Measurements from ENCODE around the gene LYVE1. TPM values are rescaled to one million over a fixed set of nuclear protein-coding genes. Genes with fewer than 3 reads are reported as not detected.

The LYVE1 gene, protein sequence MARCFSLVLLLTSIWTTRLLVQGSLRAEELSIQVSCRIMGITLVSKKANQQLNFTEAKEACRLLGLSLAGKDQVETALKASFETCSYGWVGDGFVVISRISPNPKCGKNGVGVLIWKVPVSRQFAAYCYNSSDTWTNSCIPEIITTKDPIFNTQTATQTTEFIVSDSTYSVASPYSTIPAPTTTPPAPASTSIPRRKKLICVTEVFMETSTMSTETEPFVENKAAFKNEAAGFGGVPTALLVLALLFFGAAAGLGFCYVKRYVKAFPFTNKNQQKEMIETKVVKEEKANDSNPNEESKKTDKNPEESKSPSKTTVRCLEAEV
- under 1 TPM in 2 of 3 donors, not detected in 1; 0.27 to 0.33 TPM for total RNA-seq

DNA sequence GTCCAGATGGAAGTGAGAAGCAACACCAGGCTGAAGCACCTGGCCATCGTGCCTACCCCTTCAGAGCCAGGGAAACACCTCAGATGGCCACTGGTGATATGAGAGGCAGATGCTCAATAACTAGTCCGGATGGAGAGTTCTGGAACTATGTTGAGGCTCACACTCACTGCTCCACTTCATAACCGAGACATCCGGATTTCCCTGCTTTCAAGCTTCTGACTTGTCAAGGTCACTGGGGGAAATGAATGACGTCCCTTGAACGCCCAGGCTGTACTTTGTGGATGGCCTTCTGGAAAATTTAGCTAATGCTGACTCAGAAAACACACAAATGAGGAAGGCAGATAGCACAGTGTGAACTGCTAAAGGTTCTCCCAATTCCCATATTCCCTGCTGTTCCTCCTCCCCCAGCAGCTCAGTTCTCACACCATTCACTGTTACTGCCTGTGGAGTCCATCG lies at the start of gene LYVE1:
LYVE1 (minus strand) TSS at position 180 of the 456 bp plus-strand sequence; CDS start at position 47, 133 bp downstream.
- H3K4me3 Mint-ChIP-seq: no peak within 1 kb of the TSS
- ATAC-seq (no peak), DNase-seq (no peak)
- H3K9me3 Mint-ChIP-seq: no peaks in the 10 kb centered on the region
- H3K36me3 Mint-ChIP-seq (ENCODE audit: insufficient read depth): no peaks in the 10 kb centered on the region
- H3K27me3 Mint-ChIP-seq (ENCODE audit: low read depth): peaks cover 4% of the 10 kb centered on the region
- H3K4me1 Mint-ChIP-seq (ENCODE audit: low read depth): no peaks in the 10 kb centered on the region

DNA sequence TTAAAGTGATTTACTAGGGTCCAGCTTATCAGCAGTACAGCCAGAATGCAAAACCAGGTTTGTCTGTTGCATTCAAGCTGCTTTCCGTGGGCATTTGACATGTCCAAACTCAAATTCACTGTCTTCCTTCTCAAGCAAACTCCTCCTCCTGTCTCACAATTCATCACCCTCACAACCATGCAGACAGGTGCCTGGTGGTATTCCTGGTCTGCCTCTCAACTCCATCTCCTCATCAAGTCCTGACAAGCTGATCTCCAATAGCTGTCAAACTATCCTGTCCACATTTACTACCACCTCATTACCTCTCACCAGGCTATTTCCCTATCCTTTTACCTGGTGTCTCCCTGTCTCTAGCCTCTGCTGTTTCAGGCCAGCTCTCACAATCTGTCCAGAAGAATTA lies 49.1 kb upstream of the LYVE1 start:
- Mint-ChIP-seq H3K9me3 (no peaks in the 10 kb centered on the region), H3K27me3 (ENCODE audit: low read depth) (peaks cover 5% of the 10 kb centered on the region), H3K4me1 (ENCODE audit: low read depth) (no peaks in the 10 kb centered on the region), H3K36me3 (ENCODE audit: insufficient read depth) (no peaks in the 10 kb centered on the region), H3K4me3 (no peak overlapping the region)
- DNase-seq (no peak), ATAC-seq (no peak)

DNA sequence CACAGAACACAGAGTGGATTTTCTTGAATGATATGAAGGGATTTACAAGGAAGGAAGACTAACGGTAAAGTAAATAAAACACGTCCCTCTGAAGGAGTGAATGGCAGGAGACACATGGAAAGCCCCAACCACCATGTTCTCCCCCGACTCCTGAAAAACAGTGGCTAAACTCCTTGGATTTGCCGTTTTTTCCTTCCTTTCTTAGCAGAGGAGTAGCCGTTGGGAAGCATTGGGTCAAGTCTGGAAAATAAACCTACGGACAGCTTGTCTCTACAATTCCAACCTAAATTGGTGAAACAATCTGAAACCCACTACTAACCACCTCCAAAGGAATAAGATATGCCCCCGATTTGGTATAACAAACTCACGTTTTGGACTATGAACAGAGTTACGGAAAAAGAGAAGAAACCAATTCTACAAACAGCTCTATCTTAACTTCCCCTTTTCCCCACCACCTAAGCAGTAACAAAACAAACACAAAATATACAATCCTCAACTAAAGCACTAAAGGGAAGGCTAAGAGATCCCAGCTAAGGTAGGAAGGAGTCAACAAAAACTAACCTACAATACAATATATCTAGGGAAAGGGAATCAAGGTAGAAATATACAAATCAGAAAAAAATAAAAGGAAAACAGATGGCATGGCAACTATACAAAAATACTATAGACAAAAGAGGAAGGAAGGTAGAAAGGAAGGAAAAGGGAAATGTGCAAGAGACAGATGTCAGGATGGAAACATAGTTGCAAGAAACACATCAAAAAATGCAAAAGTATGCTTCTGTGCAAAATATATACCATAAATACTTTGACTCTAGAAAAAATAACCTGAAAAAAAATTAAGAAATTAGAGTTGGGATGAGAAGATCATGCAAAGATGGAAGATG lies 43.8 kb upstream of the LYVE1 start:
- peaks cover 3% of the 10 kb centered on the region for H3K9me3 Mint-ChIP-seq
- DNase-seq (no peak), ATAC-seq (no peak)
- peaks cover 1% of the 10 kb centered on the region for H3K4me1 Mint-ChIP-seq (ENCODE audit: low read depth)
- no peak overlapping the region for H3K4me3 Mint-ChIP-seq
- no peaks in the 10 kb centered on the region for H3K36me3 Mint-ChIP-seq (ENCODE audit: insufficient read depth)
- peaks cover 18% of the 10 kb centered on the region for H3K27me3 Mint-ChIP-seq (ENCODE audit: low read depth)

DNA sequence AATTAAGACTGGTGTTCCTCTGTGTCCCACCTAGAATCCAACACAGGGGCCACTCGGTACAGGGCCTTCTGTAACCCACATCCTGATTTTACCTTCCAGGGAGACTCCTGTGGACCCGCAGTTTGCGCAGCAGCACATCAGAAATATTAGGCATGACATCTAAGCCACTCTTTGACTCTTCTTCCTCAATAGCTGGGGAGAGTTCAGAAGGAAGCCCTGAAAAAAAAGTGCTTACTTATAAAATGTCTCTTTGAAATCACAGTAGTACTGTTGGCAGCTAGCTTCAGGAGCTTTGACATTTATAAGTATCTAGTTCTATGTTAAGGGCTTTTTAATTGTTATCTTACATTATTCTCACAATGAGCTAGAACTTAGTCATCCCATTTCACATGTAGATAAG lies 41.2 kb upstream of the LYVE1 start:
- no peak overlapping the region for H3K4me3 Mint-ChIP-seq
- peaks cover 3% of the 10 kb centered on the region for H3K9me3 Mint-ChIP-seq
- peaks cover 18% of the 10 kb centered on the region for H3K27me3 Mint-ChIP-seq (ENCODE audit: low read depth)
- no peak for DNase-seq
- no peak for ATAC-seq
- H3K4me1 Mint-ChIP-seq (ENCODE audit: low read depth): peaks cover 4% of the 10 kb centered on the region
- no peaks in the 10 kb centered on the region for H3K36me3 Mint-ChIP-seq (ENCODE audit: insufficient read depth)

DNA sequence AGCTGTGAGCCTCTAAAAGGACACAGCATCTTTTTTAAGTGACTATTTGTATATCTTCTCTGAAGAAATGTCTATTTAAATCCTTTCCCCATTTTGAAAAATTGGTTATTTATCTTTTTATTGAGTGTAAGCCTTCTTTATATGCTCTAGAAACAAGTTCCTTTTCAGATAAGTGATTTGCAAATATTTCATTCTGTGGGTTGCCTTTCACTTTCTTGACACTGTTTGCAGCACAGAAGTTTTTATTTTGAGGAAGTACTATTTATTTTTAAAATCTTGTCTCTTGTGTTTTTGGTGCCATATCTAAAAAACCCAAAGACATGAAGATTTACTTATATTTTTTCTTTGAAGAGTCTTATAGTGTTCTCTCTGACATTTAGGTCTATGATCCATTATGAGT lies 40.1 kb upstream of the LYVE1 start:
- peaks cover 7% of the 10 kb centered on the region for H3K4me1 Mint-ChIP-seq (ENCODE audit: low read depth)

DNA sequence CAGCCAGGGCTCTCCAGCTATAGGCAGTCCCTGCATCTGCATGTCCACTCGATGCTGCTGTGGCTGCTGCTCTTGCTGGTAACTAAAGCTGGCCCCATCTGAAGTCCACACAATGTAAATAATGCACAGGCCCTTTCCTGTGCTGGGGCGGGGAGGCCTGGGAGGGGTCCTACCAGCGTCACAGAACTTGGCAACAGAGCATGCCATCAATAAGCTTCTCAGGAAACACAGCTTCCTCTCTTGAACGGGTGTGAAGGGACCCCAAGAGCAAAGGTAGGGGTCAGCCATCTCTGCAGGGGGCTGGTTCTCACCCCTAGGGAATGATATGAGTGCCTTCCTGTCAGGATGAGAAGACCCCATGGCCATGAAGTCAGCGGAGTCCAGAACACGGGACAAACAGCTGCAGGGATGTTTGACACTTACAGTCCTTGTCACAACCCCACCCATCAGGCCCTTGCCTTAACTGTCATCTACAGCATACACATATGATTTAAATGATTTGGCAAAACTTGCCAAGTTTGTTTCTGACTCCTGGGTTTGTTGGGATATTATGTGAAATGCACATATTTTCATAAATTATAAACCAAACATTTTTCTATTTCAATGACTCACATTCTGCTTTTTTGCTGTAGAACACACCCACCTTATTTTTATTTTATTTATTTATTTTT lies 39.1 kb upstream of the LYVE1 start:
- DNase-seq: no peak

More for the DNA sequence above, 40.1 kb upstream of the LYVE1 start:
- H3K9me3 Mint-ChIP-seq: peaks cover 3% of the 10 kb centered on the region
- H3K36me3 Mint-ChIP-seq (ENCODE audit: insufficient read depth): no peaks in the 10 kb centered on the region
- H3K4me3 Mint-ChIP-seq: no peak overlapping the region
- no peak for ATAC-seq
- H3K27me3 Mint-ChIP-seq (ENCODE audit: low read depth): peaks cover 16% of the 10 kb centered on the region
- no peak for DNase-seq

DNA sequence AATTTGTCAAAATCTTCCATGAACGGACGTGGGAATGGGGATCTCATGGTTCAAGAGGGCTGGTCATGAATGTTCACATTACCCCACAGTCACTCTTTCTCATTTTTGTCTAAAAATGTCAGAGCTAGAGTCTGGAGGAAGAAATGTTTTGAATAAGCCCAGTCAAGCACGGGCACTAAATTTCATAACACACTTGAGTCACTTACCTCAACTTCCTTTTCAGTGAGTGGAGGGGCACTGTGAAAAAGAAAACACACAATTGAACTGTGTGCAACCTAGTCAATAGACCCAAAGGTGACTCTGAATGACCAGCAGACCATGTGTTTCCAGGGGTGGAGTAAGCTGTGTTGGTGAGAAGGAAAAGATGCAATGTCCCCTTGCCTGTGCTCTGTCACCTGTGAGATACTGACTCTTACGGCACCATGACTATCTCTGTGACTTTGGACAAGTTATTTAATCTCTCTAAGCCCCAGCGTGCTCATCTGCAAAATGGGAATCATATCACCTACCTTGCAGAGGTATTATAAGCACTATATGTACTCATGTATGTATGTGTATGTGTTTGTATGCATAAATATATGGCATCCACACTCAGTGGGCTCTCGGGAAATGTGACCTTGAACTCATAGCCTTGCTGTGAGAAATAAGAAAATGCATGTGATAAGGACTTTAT lies 38.2 kb upstream of the LYVE1 start:
- ATAC-seq: no peak
- Mint-ChIP-seq H3K4me1 (ENCODE audit: low read depth) (peaks cover 7% of the 10 kb centered on the region), H3K36me3 (ENCODE audit: insufficient read depth) (no peaks in the 10 kb centered on the region), H3K4me3 (no peak overlapping the region), H3K9me3 (peaks cover 3% of the 10 kb centered on the region), H3K27me3 (ENCODE audit: low read depth) (peaks cover 8% of the 10 kb centered on the region)
- no peak for DNase-seq

More for the DNA sequence above, 39.1 kb upstream of the LYVE1 start:
- H3K36me3 Mint-ChIP-seq (ENCODE audit: insufficient read depth): no peaks in the 10 kb centered on the region
- H3K27me3 Mint-ChIP-seq (ENCODE audit: low read depth): peaks cover 13% of the 10 kb centered on the region
- peaks cover 7% of the 10 kb centered on the region for H3K4me1 Mint-ChIP-seq (ENCODE audit: low read depth)
- ATAC-seq: no peak
- H3K9me3 Mint-ChIP-seq: peaks cover 3% of the 10 kb centered on the region
- no peak overlapping the region for H3K4me3 Mint-ChIP-seq

DNA sequence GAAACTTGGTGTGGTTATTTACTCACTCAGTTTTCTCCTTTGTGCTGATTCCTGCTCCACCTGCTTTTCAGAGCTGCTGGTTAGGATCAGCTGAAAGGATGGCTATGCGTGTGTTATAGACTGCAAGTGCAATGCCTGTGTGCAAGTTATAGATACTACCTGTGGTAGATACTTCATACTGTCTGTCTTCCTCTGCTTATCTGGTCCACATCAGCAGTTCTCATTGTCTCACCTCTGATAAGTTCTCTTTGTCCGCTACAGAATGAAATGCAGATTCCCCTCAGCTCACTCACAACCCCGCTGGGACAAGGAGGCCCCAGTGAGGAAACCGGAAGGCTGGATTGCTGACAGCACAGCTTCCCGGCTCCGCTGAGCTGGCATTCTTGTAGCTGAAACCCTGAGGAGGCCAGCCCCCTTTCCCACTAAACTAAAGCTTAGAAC lies 37.5 kb upstream of the LYVE1 start:
- Mint-ChIP-seq H3K36me3 (ENCODE audit: insufficient read depth) (no peaks in the 10 kb centered on the region), H3K4me1 (ENCODE audit: low read depth) (peaks cover 9% of the 10 kb centered on the region), H3K27me3 (ENCODE audit: low read depth) (peaks cover 7% of the 10 kb centered on the region), H3K9me3 (no peaks in the 10 kb centered on the region), H3K4me3 (no peak overlapping the region)
- DNase-seq (no peak), ATAC-seq (no peak)

DNA sequence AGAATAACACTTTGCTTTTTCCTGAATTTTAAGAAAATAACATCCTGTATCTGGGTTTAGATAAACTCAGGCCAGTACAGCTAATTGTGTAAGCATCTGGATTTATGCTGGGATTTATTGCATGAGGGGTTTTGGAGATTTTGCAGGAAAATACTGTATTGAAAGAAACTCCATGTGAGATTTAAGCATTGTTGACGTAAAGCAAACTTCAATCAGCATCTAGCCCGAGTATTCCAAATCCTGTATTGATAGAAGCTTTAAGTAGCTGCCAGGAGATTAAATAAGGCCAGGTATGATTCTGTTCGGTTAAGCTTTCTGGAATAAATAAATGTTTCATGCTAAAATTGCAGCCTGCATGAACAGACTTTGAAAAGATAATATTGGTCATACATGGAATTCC lies 36.3 kb upstream of the LYVE1 start:
- ATAC-seq: no peak
- Mint-ChIP-seq H3K4me3 (no peak overlapping the region), H3K27me3 (ENCODE audit: low read depth) (peaks cover 8% of the 10 kb centered on the region), H3K36me3 (ENCODE audit: insufficient read depth) (no peaks in the 10 kb centered on the region), H3K4me1 (ENCODE audit: low read depth) (peaks cover 11% of the 10 kb centered on the region), H3K9me3 (no peaks in the 10 kb centered on the region)
- no peak for DNase-seq

DNA sequence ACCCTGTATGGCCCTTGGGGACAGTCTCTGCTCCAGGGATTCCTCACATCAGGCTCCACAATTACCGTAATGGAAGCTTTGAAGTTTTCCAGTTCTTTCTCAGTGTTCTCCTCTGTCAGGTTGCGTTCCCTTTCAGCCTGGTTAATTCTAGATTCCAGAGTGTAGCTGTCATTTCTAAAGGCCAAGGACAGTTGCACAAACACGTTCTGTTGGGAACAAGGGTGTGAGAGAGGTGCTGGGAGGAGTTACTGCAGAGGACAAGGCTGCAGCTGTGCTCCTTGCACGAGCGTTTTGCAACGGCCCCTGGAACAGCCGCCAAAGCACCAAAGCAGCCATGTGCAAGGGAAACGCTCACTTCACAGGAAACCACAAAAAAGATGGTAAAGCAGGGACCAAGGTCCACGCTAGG lies 35.9 kb upstream of the LYVE1 start:
- Mint-ChIP-seq H3K4me3 (no peak overlapping the region), H3K36me3 (ENCODE audit: insufficient read depth) (no peaks in the 10 kb centered on the region), H3K27me3 (ENCODE audit: low read depth) (peaks cover 8% of the 10 kb centered on the region), H3K9me3 (no peaks in the 10 kb centered on the region), H3K4me1 (ENCODE audit: low read depth) (peaks cover 11% of the 10 kb centered on the region)
- no peak for ATAC-seq
- DNase-seq: no peak

DNA sequence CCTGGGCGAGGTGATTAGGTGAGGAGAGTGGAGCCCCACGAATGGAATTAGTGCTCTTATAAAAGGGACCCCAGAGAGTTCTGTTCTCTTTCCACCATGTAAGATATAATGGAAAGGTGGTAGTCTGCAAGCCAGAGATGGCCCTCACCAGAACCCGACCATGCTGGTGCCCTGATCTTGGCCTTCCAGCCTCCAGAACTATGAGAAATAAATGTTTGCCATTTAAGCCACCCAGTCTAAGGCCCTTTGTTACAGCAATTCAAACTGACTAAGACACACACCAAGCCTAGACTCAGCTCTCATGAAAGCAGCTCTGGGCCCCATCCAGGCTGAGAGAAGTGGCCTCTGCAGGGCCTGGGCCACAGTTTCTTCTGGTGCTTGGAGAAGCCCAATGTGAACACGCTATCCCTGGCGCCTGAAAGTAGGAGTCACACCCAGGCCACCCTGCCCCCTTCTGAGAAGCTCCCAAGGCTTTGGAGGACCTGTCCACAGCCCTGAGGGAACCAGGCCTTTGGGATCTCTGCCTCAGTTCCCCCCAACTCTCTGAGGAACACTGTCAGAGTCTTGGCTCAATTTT lies 35.3 kb upstream of the LYVE1 start:
- peaks cover 7% of the 10 kb centered on the region for H3K27me3 Mint-ChIP-seq (ENCODE audit: low read depth)
- H3K36me3 Mint-ChIP-seq (ENCODE audit: insufficient read depth): no peaks in the 10 kb centered on the region
- peaks cover 11% of the 10 kb centered on the region for H3K4me1 Mint-ChIP-seq (ENCODE audit: low read depth)
- no peak overlapping the region for H3K4me3 Mint-ChIP-seq
- DNase-seq (no peak), ATAC-seq (no peak)
- H3K9me3 Mint-ChIP-seq: no peaks in the 10 kb centered on the region

DNA sequence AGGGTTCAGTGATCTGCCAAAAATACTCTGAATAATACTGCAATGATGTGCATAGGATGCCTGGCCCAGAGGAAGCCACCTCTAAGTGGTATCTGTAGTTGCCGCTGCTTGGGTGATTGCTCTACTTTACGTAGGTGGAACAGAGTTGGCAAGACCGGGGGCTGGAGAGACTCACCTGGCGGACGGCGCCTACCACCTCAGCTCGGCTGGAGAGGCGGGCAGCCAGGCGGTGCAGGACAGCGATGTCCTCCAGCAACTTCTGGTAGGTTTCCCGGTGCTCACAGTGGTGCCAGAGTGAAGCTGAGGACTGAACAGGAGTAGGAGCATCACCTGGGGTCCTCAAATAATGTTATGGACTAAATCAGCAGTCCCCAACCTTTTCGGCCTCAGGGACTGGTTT lies 34.5 kb upstream of the LYVE1 start:
- peaks cover 11% of the 10 kb centered on the region for H3K4me1 Mint-ChIP-seq (ENCODE audit: low read depth)
- DNase-seq (no peak), ATAC-seq (no peak)
- H3K4me3 Mint-ChIP-seq: no peak overlapping the region
- H3K27me3 Mint-ChIP-seq (ENCODE audit: low read depth): peaks cover 7% of the 10 kb centered on the region
- no peaks in the 10 kb centered on the region for H3K9me3 Mint-ChIP-seq
- no peaks in the 10 kb centered on the region for H3K36me3 Mint-ChIP-seq (ENCODE audit: insufficient read depth)

DNA sequence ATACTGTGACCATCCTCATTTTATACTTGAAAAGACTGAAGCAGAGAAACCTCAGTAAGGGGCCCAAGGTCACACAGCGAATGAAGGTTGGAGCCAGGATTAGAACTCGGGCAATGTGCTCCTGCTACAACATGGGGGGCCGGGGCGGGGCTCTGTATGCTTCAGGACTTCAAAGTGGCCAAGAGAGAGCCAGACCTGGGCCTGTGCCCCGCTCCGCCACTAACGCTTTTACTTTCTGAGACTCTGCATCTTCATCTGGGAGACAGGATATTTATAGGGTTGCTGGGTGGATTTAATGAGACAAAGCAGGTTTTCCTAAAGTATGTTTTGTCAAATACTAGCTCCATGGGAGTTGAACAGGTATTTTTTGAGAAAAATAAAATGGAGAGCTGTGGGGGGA lies 33.9 kb upstream of the LYVE1 start:
- Mint-ChIP-seq H3K4me1 (ENCODE audit: low read depth) (peaks cover 9% of the 10 kb centered on the region), H3K36me3 (ENCODE audit: insufficient read depth) (no peaks in the 10 kb centered on the region), H3K4me3 (no peak overlapping the region), H3K9me3 (no peaks in the 10 kb centered on the region), H3K27me3 (ENCODE audit: low read depth) (peaks cover 7% of the 10 kb centered on the region)
- DNase-seq (no peak), ATAC-seq (no peak)
